Stimulated activated naive B cell treated with anti-CD40 and anti-IgM and Interleukin-4, amounts not matched to agents 10 μg/mL and 1 μg/mL and 100 μg/mL, for 72 hours (primary cell): ENCODE measurements around the gene SRPK2.
A peak's percentile ranks its signal among the peaks of the same experiment; 100 is the strongest.
"Not testable (repeated sequence)": the region's sequence is repeated elsewhere in the genome, so short reads cannot be mapped to it uniquely, and the experiment has no call there.

Experiments
- ATAC-seq, 2 donors: fragments of 150-1000 bp; cut with Tn5 transposase; replicated peaks; 2 replicates each; pipeline ENCODE4 v1.10.0; 2021; ENCODE audit warnings: moderate library complexity in 1 of 2
- DNase-seq: peaks from one replicate; pipeline ENCODE4 v3.0.0; 2021
- H3K27ac Mint-ChIP-seq: one replicate; pipeline ENCODE4 v1.8.0; 2022; ENCODE audit warnings: mild to moderate bottlenecking, mixed read lengths
- H3K27me3 Mint-ChIP-seq, 2 donors: one replicate each; pipeline ENCODE4 v1.8.0; 2022; ENCODE audit warnings: mixed read lengths in 2 of 2
- H3K36me3 Mint-ChIP-seq, 2 donors: one replicate each; pipeline ENCODE4 v1.8.0; 2022; ENCODE audit warnings: mixed read lengths in 2 of 2, mild to moderate bottlenecking in 1 of 2
- H3K4me1 Mint-ChIP-seq, 2 donors: one replicate each; pipeline ENCODE4 v1.8.0; 2022; ENCODE audit warnings: mixed read lengths in 2 of 2, mild to moderate bottlenecking in 1 of 2
- H3K4me3 Mint-ChIP-seq, 2 donors: one replicate each; pipeline ENCODE4 v1.8.0; 2022; ENCODE audit warnings: mild to moderate bottlenecking in 2 of 2, mixed read lengths in 2 of 2, moderate library complexity in 1 of 2
- H3K9me3 Mint-ChIP-seq, 2 donors: one replicate each; pipeline ENCODE4 v1.8.0; 2022; ENCODE audit warnings: mixed read lengths in 2 of 2, mild to moderate bottlenecking in 1 of 2

The SRPK2 gene

GRCh38 chr7:105241198-105241597, 147.5 kb downstream of the SRPK2 start:
- Mint-ChIP-seq H3K36me3 (peaks cover 2 to 9% of the 10 kb centered on the region in 2 donors), H3K9me3 (no peaks in the 10 kb centered on the region), H3K27me3 (no peaks in the 10 kb centered on the region), H3K4me1 (peaks cover 24 to 62% of the 10 kb centered on the region in 2 donors), H3K4me3 (no peak overlapping the region), H3K27ac (no peak overlapping the region)
- no peak for DNase-seq
- ATAC-seq, result no peak

GRCh38 chr7:105238198-105238765, 150.4 kb downstream of the SRPK2 start:
- DNase-seq (no peak), ATAC-seq (no peak)
- H3K27ac Mint-ChIP-seq, result no peak overlapping the region
- H3K36me3 Mint-ChIP-seq, result peaks cover 0 to 5% of the 10 kb centered on the region in 2 donors
- peaks cover 30 to 79% of the 10 kb centered on the region in 2 donors for H3K4me1 Mint-ChIP-seq
- no peak overlapping the region for H3K4me3 Mint-ChIP-seq
- no peaks in the 10 kb centered on the region for H3K27me3 Mint-ChIP-seq
- no peaks in the 10 kb centered on the region for H3K9me3 Mint-ChIP-seq

- Mint-ChIP-seq H3K9me3 (peaks cover 0 to 1% of the 10 kb centered on the region in 2 donors), H3K27ac (no peak overlapping the region), H3K4me3 (no peak overlapping the region), H3K27me3 (no peaks in the 10 kb centered on the region), H3K4me1 (peaks cover 20 to 54% of the 10 kb centered on the region in 2 donors), H3K36me3 (peaks cover 7 to 12% of the 10 kb centered on the region in 2 donors)
- DNase-seq, result no peak
- ATAC-seq, result no peak
Measured at GRCh38 chr7:105234886-105235285, 153.8 kb downstream of the SRPK2 start.

GRCh38 chr7:105232829-105233291, 155.9 kb downstream of the SRPK2 start:
- H3K4me1 Mint-ChIP-seq, result peaks cover 13 to 40% of the 10 kb centered on the region in 2 donors
- H3K27me3 Mint-ChIP-seq, DNase-seq, ATAC-seq, H3K4me3 Mint-ChIP-seq, H3K27ac Mint-ChIP-seq, H3K9me3 Mint-ChIP-seq: not testable (repeated sequence)
- H3K36me3 Mint-ChIP-seq, result peaks cover 11 to 20% of the 10 kb centered on the region in 2 donors

GRCh38 chr7:105230486-105230885, 158.2 kb downstream of the SRPK2 start:
- no peak for DNase-seq
- H3K27me3 Mint-ChIP-seq, result no peaks in the 10 kb centered on the region
- H3K36me3 Mint-ChIP-seq, result peaks cover 11 to 24% of the 10 kb centered on the region in 2 donors
- no peak overlapping the region for H3K4me3 Mint-ChIP-seq
- H3K4me1 Mint-ChIP-seq, result peaks cover 8 to 19% of the 10 kb centered on the region in 2 donors
- peaks cover 0 to 5% of the 10 kb centered on the region in 2 donors for H3K9me3 Mint-ChIP-seq
- H3K27ac Mint-ChIP-seq, result no peak overlapping the region
- ATAC-seq, result no peak

GRCh38 chr7:105229641-105230040, 159.1 kb downstream of the SRPK2 start:
- Mint-ChIP-seq H3K9me3 (peaks cover 0 to 5% of the 10 kb centered on the region in 2 donors), H3K4me3 (no peak overlapping the region), H3K36me3 (peaks cover 11 to 24% of the 10 kb centered on the region in 2 donors), H3K27ac (no peak overlapping the region), H3K4me1 (peaks cover 16 to 19% of the 10 kb centered on the region in 2 donors), H3K27me3 (no peaks in the 10 kb centered on the region)
- ATAC-seq, result no peak
- DNase-seq, result no peak

GRCh38 chr7:105228555-105228954, 160.2 kb downstream of the SRPK2 start:
- Mint-ChIP-seq H3K27ac (no peak overlapping the region), H3K9me3 (peaks cover 0 to 5% of the 10 kb centered on the region in 2 donors), H3K4me3 (no peak overlapping the region), H3K36me3 (peaks cover 11 to 24% of the 10 kb centered on the region in 2 donors), H3K4me1 (peaks cover 14 to 19% of the 10 kb centered on the region in 2 donors), H3K27me3 (no peaks in the 10 kb centered on the region)
- ATAC-seq (no peak), DNase-seq (no peak)

GRCh38 chr7:105227391-105227790, 161.3 kb downstream of the SRPK2 start:
- Mint-ChIP-seq H3K4me3 (no peak overlapping the region), H3K4me1 (peaks cover 14 to 25% of the 10 kb centered on the region in 2 donors), H3K27ac (no peak overlapping the region)

GRCh38 chr7:105224884-105225651, 163.7 kb downstream of the SRPK2 start:
- Mint-ChIP-seq H3K36me3 (peaks cover 5 to 19% of the 10 kb centered on the region in 2 donors), H3K4me3 (peak overlapping the region; percentile 15 to 41), H3K27ac (peak overlapping the region; percentile 84), H3K4me1 (peaks cover 18 to 26% of the 10 kb centered on the region in 2 donors), H3K27me3 (no peaks in the 10 kb centered on the region), H3K9me3 (peaks cover 0 to 3% of the 10 kb centered on the region in 2 donors)
- ATAC-seq (peak; percentile 88 to 95), DNase-seq (no peak)

More at GRCh38 chr7:105227391-105227790, 161.3 kb downstream of the SRPK2 start:
- H3K27me3 Mint-ChIP-seq, result no peaks in the 10 kb centered on the region
- peaks cover 11 to 24% of the 10 kb centered on the region in 2 donors for H3K36me3 Mint-ChIP-seq
- ATAC-seq (no peak), DNase-seq (no peak)
- peaks cover 0 to 3% of the 10 kb centered on the region in 2 donors for H3K9me3 Mint-ChIP-seq

- H3K9me3 Mint-ChIP-seq, result peaks cover 0 to 3% of the 10 kb centered on the region in 2 donors
- ATAC-seq, result no peak
- DNase-seq, result no peak
- peaks cover 0 to 9% of the 10 kb centered on the region in 2 donors for H3K36me3 Mint-ChIP-seq
- H3K27me3 Mint-ChIP-seq, result no peaks in the 10 kb centered on the region
- H3K4me3 Mint-ChIP-seq, result no peak overlapping the region
- H3K27ac Mint-ChIP-seq, result no peak overlapping the region
- peaks cover 18 to 30% of the 10 kb centered on the region in 2 donors for H3K4me1 Mint-ChIP-seq
Measured at GRCh38 chr7:105222953-105223352, 165.8 kb downstream of the SRPK2 start.

GRCh38 chr7:105219771-105220160, 169.0 kb downstream of the SRPK2 start:
- no peak for ATAC-seq
- peaks cover 4% of the 10 kb centered on the region in 2 donors for H3K36me3 Mint-ChIP-seq
- H3K27ac Mint-ChIP-seq, result no peak overlapping the region
- DNase-seq, result no peak
- H3K4me3 Mint-ChIP-seq, result no peak overlapping the region
- H3K4me1 Mint-ChIP-seq, result peaks cover 19 to 53% of the 10 kb centered on the region in 2 donors
- H3K27me3 Mint-ChIP-seq, result no peaks in the 10 kb centered on the region
- no peaks in the 10 kb centered on the region for H3K9me3 Mint-ChIP-seq

- H3K27ac Mint-ChIP-seq, result no peak overlapping the region
- no peaks in the 10 kb centered on the region for H3K27me3 Mint-ChIP-seq
- ATAC-seq, result no peak
- no peaks in the 10 kb centered on the region for H3K9me3 Mint-ChIP-seq
- no peak overlapping the region for H3K4me3 Mint-ChIP-seq
- no peak for DNase-seq
- peaks cover 17 to 51% of the 10 kb centered on the region in 2 donors for H3K4me1 Mint-ChIP-seq
- peaks cover 4% of the 10 kb centered on the region in 2 donors for H3K36me3 Mint-ChIP-seq
Measured at GRCh38 chr7:105218939-105219770, 169.6 kb downstream of the SRPK2 start.

GRCh38 chr7:105218215-105218614, 170.5 kb downstream of the SRPK2 start:
- H3K4me3 Mint-ChIP-seq, result no peak overlapping the region
- no peaks in the 10 kb centered on the region for H3K9me3 Mint-ChIP-seq
- peaks cover 21 to 55% of the 10 kb centered on the region in 2 donors for H3K4me1 Mint-ChIP-seq
- H3K36me3 Mint-ChIP-seq, result peaks cover 4% of the 10 kb centered on the region in 2 donors
- DNase-seq, result no peak
- H3K27me3 Mint-ChIP-seq, result no peaks in the 10 kb centered on the region
- no peak for ATAC-seq
- no peak overlapping the region for H3K27ac Mint-ChIP-seq

- ATAC-seq, result no peak
- no peaks in the 10 kb centered on the region for H3K27me3 Mint-ChIP-seq
- H3K4me3 Mint-ChIP-seq, result no peak overlapping the region
- no peak overlapping the region for H3K27ac Mint-ChIP-seq
- H3K4me1 Mint-ChIP-seq, result peaks cover 29 to 66% of the 10 kb centered on the region in 2 donors
- no peaks in the 10 kb centered on the region for H3K9me3 Mint-ChIP-seq
- DNase-seq, result no peak
- H3K36me3 Mint-ChIP-seq, result peaks cover 2 to 4% of the 10 kb centered on the region in 2 donors
Measured at GRCh38 chr7:105216786-105217185, 171.9 kb downstream of the SRPK2 start.
